NCI-H774 (cell line): Measurements from ENCODE around the gene WT1.

ENCODE experiments used
- DNase-seq: peaks from one replicate; lab custom pipeline; 2025; lab: John Stamatoyannopoulos, UW

Gene WT1

DNA sequence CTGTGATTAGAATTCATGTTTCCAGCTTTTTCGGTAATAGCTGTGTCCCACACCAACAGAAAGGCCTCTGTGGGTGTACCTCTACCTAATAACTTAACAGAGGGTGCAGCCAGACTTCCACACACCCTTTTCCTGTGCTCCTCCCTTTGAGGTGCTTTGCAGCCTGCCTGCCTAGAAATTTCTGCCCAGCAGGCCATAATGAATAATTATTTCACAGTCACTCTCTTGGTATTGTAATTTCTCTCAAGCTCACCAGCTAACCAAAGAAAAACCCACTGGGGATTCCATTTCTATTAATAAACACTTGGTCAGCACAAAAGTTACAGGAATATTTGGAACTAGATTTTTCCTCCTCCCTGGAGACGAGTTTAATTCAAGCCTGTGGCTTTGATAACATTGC lies 13.3 kb downstream of the WT1 start:
- DNase-seq = no peak

GRCh38 chr11:32420937-32421901 lies 14.1 kb downstream of the WT1 start:
- DNase-seq = no peak

GRCh38 chr11:32420139-32420538 lies 15.2 kb downstream of the WT1 start:
- DNase-seq = no peak

GRCh38 chr11:32418836-32419235 lies 16.5 kb downstream of the WT1 start:
- no peak for DNase-seq

- DNase-seq = no peak
These were observed 17.5 kb downstream of the WT1 start for GRCh38 chr11:32417806-32418205.

- no peak for DNase-seq
These were observed 19.0 kb downstream of the WT1 start for GRCh38 chr11:32416301-32416700.

GRCh38 chr11:32414925-32415324 lies 20.4 kb downstream of the WT1 start:
- DNase-seq = no peak

- no peak for DNase-seq
These were observed 23.3 kb downstream of the WT1 start for GRCh38 chr11:32411942-32412615.

DNA sequence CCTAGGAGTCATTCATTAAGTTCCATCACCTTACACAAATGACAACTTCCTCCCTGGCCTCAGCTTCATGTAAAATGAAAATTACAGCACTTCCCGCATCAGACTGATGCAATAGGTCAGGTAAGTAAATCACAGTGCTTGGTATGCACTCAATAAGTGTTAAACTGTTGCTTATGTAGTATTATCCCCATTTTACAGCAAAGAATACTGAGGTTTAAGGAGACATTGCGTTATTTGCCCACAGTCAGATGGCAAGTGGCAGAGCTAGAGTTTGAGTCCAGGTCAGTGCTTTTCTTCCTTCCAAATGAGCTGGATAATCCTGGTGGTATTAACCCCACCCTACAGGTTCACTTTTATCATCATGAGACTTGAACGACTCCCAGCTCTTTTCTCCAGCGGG lies 29.7 kb downstream of the WT1 start:
- DNase-seq = no peak

GRCh38 chr11:32402836-32403235 lies 32.5 kb downstream of the WT1 start:
- DNase-seq = no peak

DNA sequence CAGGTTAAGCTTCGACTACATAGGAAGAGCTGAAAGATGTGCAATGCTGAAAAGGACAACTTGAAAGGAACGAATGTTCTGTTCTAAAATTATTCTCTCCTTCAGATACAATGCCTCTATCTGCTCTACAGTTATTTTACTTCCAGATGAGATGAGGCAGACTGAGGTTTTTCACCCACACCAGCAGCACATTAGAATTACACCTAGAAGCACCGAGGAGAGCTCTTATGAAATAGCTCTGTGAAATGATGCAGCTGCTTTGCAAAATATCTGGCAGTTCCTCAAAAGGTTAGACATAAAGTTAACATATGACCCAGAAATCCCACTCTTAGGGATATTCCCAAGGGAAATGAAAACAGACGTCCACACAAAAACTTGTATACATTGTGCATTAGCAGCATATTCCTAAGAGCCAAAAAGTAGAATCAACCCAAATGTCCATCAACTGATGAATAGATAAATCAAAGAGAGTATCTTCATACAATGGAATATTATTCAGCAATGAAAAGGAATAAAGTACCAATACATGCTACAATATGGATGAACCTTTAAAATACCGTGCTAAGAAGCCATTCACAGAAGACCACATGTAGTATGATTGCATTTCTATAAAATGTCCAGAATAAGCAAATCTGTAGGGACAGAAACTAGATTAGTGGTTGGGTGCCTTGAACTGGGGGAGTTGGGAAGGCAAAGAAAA lies 34.5 kb downstream of the WT1 start:
- no peak for DNase-seq

GRCh38 chr11:32400196-32400595 lies 35.1 kb downstream of the WT1 start:
- DNase-seq = no peak

DNA sequence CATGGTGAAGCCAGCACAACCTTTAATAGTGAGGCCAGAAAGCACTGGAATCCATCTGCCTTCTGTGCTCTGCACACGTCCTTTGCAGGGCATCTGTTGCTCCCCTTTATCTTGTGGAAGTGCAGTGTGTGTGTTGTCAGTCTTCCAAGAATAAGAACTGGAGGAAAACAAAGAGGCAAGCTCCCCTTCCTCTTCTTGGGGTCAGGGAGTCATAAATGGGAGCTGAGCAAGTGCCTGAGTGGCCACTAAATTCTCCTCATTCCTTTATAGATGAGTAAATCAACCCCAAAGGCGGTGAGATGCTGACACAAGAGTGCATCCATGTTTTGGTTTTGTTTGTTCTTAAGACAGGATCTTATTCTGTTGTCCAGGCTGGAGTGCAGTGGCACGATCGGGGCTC lies 38.3 kb downstream of the WT1 start:
- DNase-seq = no peak

- DNase-seq = no peak
These were observed 39.0 kb downstream of the WT1 start for GRCh38 chr11:32396331-32396730.

GRCh38 chr11:32395127-32395526 lies 40.2 kb downstream of the WT1 start:
- DNase-seq = no peak

- DNase-seq = no peak
These were observed 42.5 kb downstream of the WT1 start for GRCh38 chr11:32392840-32393239.

- no peak for DNase-seq
These were observed 43.3 kb downstream of the WT1 start for GRCh38 chr11:32391956-32392553.

- DNase-seq = no peak
These were observed 43.9 kb downstream of the WT1 start for GRCh38 chr11:32391479-32391878.

DNA sequence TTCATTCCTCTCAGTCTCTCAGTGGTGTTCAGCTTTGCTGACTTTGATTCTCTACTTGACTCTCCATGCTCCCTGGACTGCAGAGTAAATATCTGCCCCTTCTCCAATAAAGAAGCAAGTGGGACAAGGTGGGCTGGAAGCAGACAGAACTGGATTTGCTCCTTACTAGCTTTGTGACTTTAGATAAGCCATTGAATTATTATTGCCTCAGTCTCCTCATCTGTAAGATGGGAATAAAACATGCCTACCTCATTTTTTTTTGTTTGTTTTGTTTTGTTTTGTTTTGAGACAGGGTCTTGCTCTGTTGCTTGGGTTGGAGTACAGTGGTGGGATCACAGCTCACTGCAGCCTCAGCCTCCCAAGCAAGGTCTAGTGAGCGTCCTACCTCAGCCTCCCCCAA lies 44.6 kb downstream of the WT1 start:
- no peak for DNase-seq

GRCh38 chr11:32388871-32389770 lies 46.2 kb downstream of the WT1 start:
- no peak for DNase-seq

GRCh38 chr11:32388365-32388764 lies 47.0 kb downstream of the WT1 start:
- DNase-seq = no peak
